ENCODE results near the gene CSNK2A1.

GRCh38 chr20:521860-522259 is 21.7 kb downstream of the CSNK2A1 start:
- TF ChIP-seq, protein P1, sequence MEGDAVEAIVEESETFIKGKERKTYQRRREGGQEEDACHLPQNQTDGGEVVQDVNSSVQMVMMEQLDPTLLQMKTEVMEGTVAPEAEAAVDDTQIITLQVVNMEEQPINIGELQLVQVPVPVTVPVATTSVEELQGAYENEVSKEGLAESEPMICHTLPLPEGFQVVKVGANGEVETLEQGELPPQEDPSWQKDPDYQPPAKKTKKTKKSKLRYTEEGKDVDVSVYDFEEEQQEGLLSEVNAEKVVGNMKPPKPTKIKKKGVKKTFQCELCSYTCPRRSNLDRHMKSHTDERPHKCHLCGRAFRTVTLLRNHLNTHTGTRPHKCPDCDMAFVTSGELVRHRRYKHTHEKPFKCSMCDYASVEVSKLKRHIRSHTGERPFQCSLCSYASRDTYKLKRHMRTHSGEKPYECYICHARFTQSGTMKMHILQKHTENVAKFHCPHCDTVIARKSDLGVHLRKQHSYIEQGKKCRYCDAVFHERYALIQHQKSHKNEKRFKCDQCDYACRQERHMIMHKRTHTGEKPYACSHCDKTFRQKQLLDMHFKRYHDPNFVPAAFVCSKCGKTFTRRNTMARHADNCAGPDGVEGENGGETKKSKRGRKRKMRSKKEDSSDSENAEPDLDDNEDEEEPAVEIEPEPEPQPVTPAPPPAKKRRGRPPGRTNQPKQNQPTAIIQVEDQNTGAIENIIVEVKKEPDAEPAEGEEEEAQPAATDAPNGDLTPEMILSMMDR (conservative IDR thresholded peaks at IDR 0.05; ENCODE audit: low read depth in 2 of 2), result no peak
- TF ChIP-seq REST (IDR thresholded peaks at IDR 0.05; ENCODE audit: unreplicated experiment) (no peak), NANOG (IDR thresholded peaks at IDR 0.05; ENCODE audit: borderline replicate concordance) (no peak), EZH2 (IDR thresholded peaks at IDR 0.05; ENCODE audit: low read depth, unreplicated experiment) (no peak), CREB1 (CRISPR knock-in tag; IDR thresholded peaks at IDR 0.05; ENCODE audit: low read depth) (no peak), JUNB (IDR thresholded peaks at IDR 0.05; ENCODE audit: unreplicated experiment) (no peak)
